HFFc6 (cell line): ENCODE data around the gene RNF224. TPM values are rescaled to one million over a fixed set of nuclear protein-coding genes. Genes with fewer than 3 reads are reported as not detected.
A peak's percentile ranks its signal among the peaks of the same experiment; 100 is the strongest.

ENCODE experiments used
- DNase-seq: peaks from one replicate; pipeline ENCODE4 v3.0.0-alpha.2; 2018
- H3K27ac Mint-ChIP-seq: 2 replicates; pipeline ENCODE4 v1.8.0; 2020; ENCODE audit warnings: mild to moderate bottlenecking, mixed read lengths
- H3K27me3 Mint-ChIP-seq: 2 replicates; pipeline ENCODE4 v1.8.0; 2021; ENCODE audit warnings: mild to moderate bottlenecking, moderate library complexity, mixed read lengths; ENCODE audit not compliant: insufficient read depth
- H3K36me3 Mint-ChIP-seq: 2 replicates; pipeline ENCODE4 v1.8.0; 2021; ENCODE audit warnings: low read depth, mixed read lengths
- H3K4me1 Mint-ChIP-seq: 2 replicates; pipeline ENCODE4 v1.8.0; 2020; ENCODE audit warnings: low read depth, mixed read lengths
- H3K4me3 Mint-ChIP-seq: 2 replicates; pipeline ENCODE4 v1.8.0; 2020; ENCODE audit warnings: mild to moderate bottlenecking, moderate library complexity, mixed read lengths
- H3K9me3 Mint-ChIP-seq: 2 replicates; pipeline ENCODE4 v1.8.0; 2020; ENCODE audit warnings: mild to moderate bottlenecking, mixed read lengths
- total RNA-seq, 6 experiments: library from RNA; stranded (reverse); fragmentation: NEBNext Ultra II Directional; extraction: Animal tissue kit (Norgen Biotek cat#: 25700); gene quantifications; 2 replicates in 1 of 6; 3 replicates in 5 of 6; pipeline ENCODE4 v1.2.3, GENCODE V29; 2021
- TF ChIP-seq, protein P1 (sequence below): fragments of 200-600 bp; sonication (generic); IDR thresholded peaks from 2 replicates; pipeline ENCODE4 v1.5.0; 2021; ENCODE audit warnings: antibody characterized with exemption, mild to moderate bottlenecking

RNF224 gene
- total RNA-seq, 6 experiments from 2014 or later: not detected

DNA sequence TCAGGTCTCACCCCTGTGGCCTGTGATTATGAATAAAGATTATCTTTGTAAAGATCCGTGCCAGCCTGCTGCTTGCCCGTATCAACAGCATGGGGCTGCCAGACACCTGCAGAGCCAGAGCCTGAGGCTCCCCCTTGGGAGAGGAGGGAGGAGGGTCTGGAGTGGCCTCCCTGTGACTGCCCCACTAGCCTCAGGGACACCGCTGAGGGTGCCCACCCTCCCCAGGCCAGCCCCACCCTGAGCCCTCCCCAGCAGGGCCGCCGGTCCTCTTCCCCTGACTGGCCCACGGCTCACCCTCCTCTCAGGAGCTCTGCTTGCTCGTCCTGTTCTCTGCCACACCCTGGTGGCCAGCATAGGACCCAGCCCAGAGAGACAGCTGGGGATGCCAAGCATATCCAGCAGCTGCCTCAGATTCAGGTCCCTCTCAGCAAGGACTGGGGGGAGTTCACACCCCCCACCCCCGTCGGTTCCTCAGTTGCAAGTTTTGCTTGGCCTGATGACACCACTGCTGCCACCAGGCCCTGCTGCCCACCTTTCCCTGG lies 36.9 kb upstream of the RNF224 start:
- Mint-ChIP-seq H3K4me1 (peaks cover 32% of the 10 kb centered on the region), H3K27ac (peak overlapping the region; percentile 42; the same call in 1 of the 2 replicates), H3K4me3 (peak overlapping the region; percentile 97), H3K27me3 (peaks cover 1% of the 10 kb centered on the region), H3K9me3 (no peaks in the 10 kb centered on the region), H3K36me3 (no peaks in the 10 kb centered on the region; the same call in none of the 2 replicates)
- DNase-seq: no peak
- TF ChIP-seq, protein P1, sequence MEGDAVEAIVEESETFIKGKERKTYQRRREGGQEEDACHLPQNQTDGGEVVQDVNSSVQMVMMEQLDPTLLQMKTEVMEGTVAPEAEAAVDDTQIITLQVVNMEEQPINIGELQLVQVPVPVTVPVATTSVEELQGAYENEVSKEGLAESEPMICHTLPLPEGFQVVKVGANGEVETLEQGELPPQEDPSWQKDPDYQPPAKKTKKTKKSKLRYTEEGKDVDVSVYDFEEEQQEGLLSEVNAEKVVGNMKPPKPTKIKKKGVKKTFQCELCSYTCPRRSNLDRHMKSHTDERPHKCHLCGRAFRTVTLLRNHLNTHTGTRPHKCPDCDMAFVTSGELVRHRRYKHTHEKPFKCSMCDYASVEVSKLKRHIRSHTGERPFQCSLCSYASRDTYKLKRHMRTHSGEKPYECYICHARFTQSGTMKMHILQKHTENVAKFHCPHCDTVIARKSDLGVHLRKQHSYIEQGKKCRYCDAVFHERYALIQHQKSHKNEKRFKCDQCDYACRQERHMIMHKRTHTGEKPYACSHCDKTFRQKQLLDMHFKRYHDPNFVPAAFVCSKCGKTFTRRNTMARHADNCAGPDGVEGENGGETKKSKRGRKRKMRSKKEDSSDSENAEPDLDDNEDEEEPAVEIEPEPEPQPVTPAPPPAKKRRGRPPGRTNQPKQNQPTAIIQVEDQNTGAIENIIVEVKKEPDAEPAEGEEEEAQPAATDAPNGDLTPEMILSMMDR: peak; percentile 38

DNA sequence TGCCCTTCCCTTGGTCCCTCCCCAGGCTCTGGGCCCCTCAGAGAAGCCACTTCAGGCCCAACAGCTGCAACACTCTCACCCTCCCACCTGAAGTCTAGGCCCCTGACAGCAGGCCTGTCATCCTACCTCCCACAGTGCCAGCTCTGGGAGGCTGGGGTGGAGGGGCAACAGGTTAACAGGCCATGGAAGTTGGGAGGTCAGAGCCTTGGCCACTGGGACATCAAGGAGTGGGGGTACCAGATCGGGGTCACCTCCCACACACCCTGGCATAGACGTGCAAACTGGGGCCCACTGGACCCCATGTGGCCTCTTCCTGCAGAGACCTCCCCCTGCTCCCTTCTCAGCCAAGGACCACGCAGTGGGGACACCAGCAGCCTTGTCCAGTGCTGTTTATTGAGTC lies 36.1 kb upstream of the RNF224 start:
- Mint-ChIP-seq H3K9me3 (no peaks in the 10 kb centered on the region), H3K4me1 (peaks cover 32% of the 10 kb centered on the region), H3K27me3 (peaks cover 1% of the 10 kb centered on the region), H3K27ac (no peak overlapping the region; the same call in 1 of the 2 replicates), H3K4me3 (no peak overlapping the region), H3K36me3 (no peaks in the 10 kb centered on the region; the same call in none of the 2 replicates)
- DNase-seq: no peak
- TF ChIP-seq, protein P1: no peak

DNA sequence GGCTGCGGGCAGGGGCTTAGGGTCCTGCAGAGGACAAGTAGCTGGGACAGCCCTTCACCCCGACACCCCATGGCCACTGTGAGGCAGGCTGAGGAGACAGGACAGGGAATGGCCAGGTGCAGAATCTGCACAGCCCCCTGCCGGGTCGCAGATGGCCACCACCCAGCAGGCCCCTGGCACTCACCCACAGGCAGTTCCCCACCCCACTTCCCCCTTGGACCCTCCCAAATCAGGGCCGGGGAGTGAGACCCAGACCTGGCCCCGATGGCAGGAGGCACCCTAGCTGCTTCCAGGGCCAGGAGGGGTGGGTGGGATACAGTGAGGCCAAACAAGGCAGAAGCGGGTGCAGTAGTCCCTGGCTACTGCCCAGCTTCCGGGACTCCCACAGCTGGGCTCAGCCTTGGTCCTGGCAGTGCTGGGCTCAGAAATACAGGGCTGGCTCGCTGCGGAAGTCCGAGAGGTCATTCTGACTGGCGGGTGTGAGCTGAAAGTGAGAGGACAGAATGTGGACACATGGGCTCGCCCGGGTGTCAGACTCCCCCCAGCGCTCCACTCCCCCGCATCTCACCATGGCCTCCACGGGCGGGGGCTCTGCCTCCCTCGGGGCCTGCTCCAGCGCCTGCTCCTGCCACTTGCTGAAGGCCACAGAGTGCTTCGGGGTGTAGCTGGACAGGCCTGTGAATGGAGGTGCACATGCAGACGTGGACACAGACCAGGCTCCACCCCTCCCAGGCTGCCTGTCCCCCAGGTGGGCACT lies 35.4 kb upstream of the RNF224 start:
- TF ChIP-seq, protein P1: no peak
- no peak overlapping the region; the same call in 1 of the 2 replicates for H3K27ac Mint-ChIP-seq
- H3K4me1 Mint-ChIP-seq: peaks cover 26% of the 10 kb centered on the region
- no peak for DNase-seq
- H3K27me3 Mint-ChIP-seq: peaks cover 1% of the 10 kb centered on the region
- no peaks in the 10 kb centered on the region; the same call in none of the 2 replicates for H3K36me3 Mint-ChIP-seq
- no peak overlapping the region for H3K4me3 Mint-ChIP-seq
- H3K9me3 Mint-ChIP-seq: no peaks in the 10 kb centered on the region

DNA sequence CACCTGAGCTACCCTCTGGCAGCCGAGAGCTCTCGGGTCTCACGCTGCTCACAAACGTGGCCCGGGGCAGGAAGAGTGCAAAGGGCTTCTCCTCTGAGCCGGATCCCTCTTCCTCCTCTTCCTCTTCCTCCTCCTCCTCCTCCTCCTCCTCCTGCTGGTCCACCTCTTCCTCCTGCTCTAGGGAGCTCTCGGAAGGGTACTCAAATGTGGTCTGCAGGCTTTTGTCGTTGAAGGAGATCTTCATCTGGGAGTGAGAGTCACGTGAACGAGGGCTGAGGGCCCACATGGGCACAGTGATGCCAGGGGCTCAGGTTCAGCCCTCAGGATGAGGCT lies 34.9 kb upstream of the RNF224 start:
- H3K4me1 Mint-ChIP-seq: peaks cover 20% of the 10 kb centered on the region
- H3K27me3 Mint-ChIP-seq: peaks cover 3% of the 10 kb centered on the region
- H3K9me3 Mint-ChIP-seq: no peaks in the 10 kb centered on the region

DNA sequence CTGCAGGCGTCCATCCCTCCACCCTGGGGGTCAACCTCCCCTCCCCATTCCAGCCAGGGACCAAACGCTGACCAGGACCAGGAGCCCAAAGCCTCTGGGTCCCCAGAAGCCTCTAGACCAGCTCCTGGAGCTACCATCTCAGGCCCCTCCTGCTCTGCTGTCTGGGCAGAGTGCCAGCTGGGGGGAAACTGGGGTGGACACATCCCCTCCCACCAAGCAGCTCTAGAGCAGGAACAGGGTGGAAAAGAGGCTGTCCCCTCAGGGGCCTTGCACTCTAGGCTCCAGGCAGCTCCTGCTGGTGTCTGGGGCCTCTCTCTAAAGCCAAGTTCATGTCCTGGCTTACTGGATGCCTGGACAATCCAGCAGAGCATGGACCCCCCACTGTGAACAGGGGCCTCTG lies 34.4 kb upstream of the RNF224 start:
- TF ChIP-seq, protein P1: no peak
- DNase-seq: no peak
- H3K9me3 Mint-ChIP-seq: no peaks in the 10 kb centered on the region

More for the DNA sequence above, 34.9 kb upstream of the RNF224 start:
- Mint-ChIP-seq H3K27ac (no peak overlapping the region; the same call in 1 of the 2 replicates), H3K4me3 (no peak overlapping the region), H3K36me3 (no peaks in the 10 kb centered on the region; the same call in none of the 2 replicates)
- DNase-seq: no peak
- TF ChIP-seq, protein P1: no peak

More for the DNA sequence above, 34.4 kb upstream of the RNF224 start:
- H3K4me1 Mint-ChIP-seq: peaks cover 16% of the 10 kb centered on the region
- peaks cover 3% of the 10 kb centered on the region for H3K27me3 Mint-ChIP-seq
- no peak overlapping the region for H3K27ac Mint-ChIP-seq
- H3K4me3 Mint-ChIP-seq: no peak overlapping the region
- H3K36me3 Mint-ChIP-seq: no peaks in the 10 kb centered on the region; the same call in none of the 2 replicates
